CD4-positive, alpha-beta T cell (primary cell): ENCODE measurements around the gene OR9A2. TPM values are rescaled to one million over a fixed set of nuclear protein-coding genes. Genes with fewer than 3 reads are reported as not detected.

Experiments
- ATAC-seq: fragments of 200-7000 bp; cut with Tn5 transposase; one replicate; pipeline ENCODE4 v1.10.0; 2022; ENCODE audit warnings: mild to moderate bottlenecking; ENCODE audit not compliant: poor library complexity
- CTCF ChIA-PET: fragments of 350-600 bp; sonication (Branson Sonifier 250); formaldehyde crosslinking; loops from one replicate; lab custom pipeline; 2021; ENCODE audit warnings: antibody characterized with exemption, inconsistent platforms; lab: Charles Lee
- POLR2A ChIA-PET: fragments of 350-600 bp; sonication (Branson Sonifier 250); formaldehyde crosslinking; loops from one replicate; lab custom pipeline; 2021; ENCODE audit warnings: antibody characterized with exemption, inconsistent platforms; lab: Charles Lee
- DNase-seq, 14 experiments: peaks; one replicate each; pipeline ENCODE4 v3.0.0-alpha.2; 2013 to 2020; ENCODE audit warnings: mixed read lengths in 2 of 14
- H3K27ac ChIP-seq, 2 donors: one replicate each; pipeline versions ENCODE4 v1.5.1 to v1.7.0; 2013; ENCODE audit warnings: low read length in 2 of 2, low read depth in 1 of 2, mild to moderate bottlenecking in 1 of 2
- H3K27me3 ChIP-seq, 2 experiments: 1 replicate in 1 of 2; 2 replicates in 1 of 2; pipeline versions ENCODE4 v1.6.1 to v1.7.0; 2013; ENCODE audit warnings: low read length in 2 of 2, control low read depth in 1 of 2, mild to moderate bottlenecking in 1 of 2, moderate library complexity in 1 of 2; ENCODE audit not compliant: insufficient read depth in 2 of 2, control insufficient read depth in 1 of 2
- H3K36me3 ChIP-seq: one replicate; pipeline ENCODE4 v1.6.1; 2013; ENCODE audit warnings: low read length, control low read depth; ENCODE audit not compliant: insufficient read depth
- H3K4me1 ChIP-seq: one replicate; pipeline ENCODE4 v1.6.1; 2013; ENCODE audit warnings: low read length, control low read depth; ENCODE audit not compliant: insufficient read depth
- H3K4me3 ChIP-seq: one replicate; pipeline ENCODE4 v1.5.1; 2013; ENCODE audit warnings: mild to moderate bottlenecking, low read length, moderate library complexity
- H3K9me3 ChIP-seq, 2 experiments: 1 replicate in 1 of 2; 2 replicates in 1 of 2; pipeline versions ENCODE4 v1.6.1 to v1.7.0; 2013; ENCODE audit warnings: low read length in 2 of 2, mild to moderate bottlenecking in 2 of 2, control low read depth in 1 of 2, moderate library complexity in 1 of 2; ENCODE audit not compliant: control insufficient read depth in 1 of 2, insufficient read depth in 1 of 2
- H3K27ac Mint-ChIP-seq: one replicate; pipeline ENCODE4 v1.8.0; 2020; ENCODE audit warnings: mixed read lengths
- H3K27me3 Mint-ChIP-seq: one replicate; pipeline ENCODE4 v1.8.0; 2021; ENCODE audit warnings: mixed read lengths
- H3K36me3 Mint-ChIP-seq: one replicate; pipeline ENCODE4 v1.8.0; 2021; ENCODE audit warnings: low read depth, mixed read lengths
- H3K4me1 Mint-ChIP-seq: one replicate; pipeline ENCODE4 v1.8.0; 2021; ENCODE audit warnings: low read depth, mixed read lengths
- H3K4me3 Mint-ChIP-seq: one replicate; pipeline ENCODE4 v1.8.0; 2020; ENCODE audit warnings: mild to moderate bottlenecking, mixed read lengths
- H3K9me3 Mint-ChIP-seq: one replicate; pipeline ENCODE4 v1.8.0; 2020; ENCODE audit warnings: mixed read lengths
- CTCF ChIP-seq: fragments of 200-600 bp; IDR thresholded peaks from one replicate; pipeline ENCODE4 v1.8.0; 2022; ENCODE audit warnings: antibody characterized with exemption, mild to moderate bottlenecking
- intact Hi-C, 2 experiments: fragments of 100-400 bp; cut with DNase I in 1 of 2; cut with micrococcal nuclease in 1 of 2; formaldehyde crosslinking; loops; one replicate each; pipeline versions ENCODE4 v1.15.1 to v1.9.0; 2023 to 2025; cut with DNase I, micrococcal nuclease
- total RNA-seq, 174 experiments: library from RNA in 2 of 174; stranded (reverse) in 2 of 174; gene quantifications; one replicate each; pipeline ENCODE4 v1.2.3 and lab custom pipeline; 2021 to 2026

Gene OR9A2
- total RNA-seq, 2 experiments from 2014 or later, result not detected

- TF ChIP-seq CTCF, result no peak
- no peaks in the 10 kb centered on the region for H3K4me1 ChIP-seq
- intact Hi-C loops, result no loop called here
- H3K9me3 ChIP-seq, result no peaks in the 10 kb centered on the region
- H3K27ac ChIP-seq, result no peak overlapping the region
- no peak overlapping the region for H3K27ac Mint-ChIP-seq
- ChIA-PET POLR2A (interaction anchor here (0.7 kb wide), 1 partner anchor 186 kb away, joined by 4 read pairs; no protein-coding TSS in a partner anchor), CTCF (interaction anchor here (0.8 to 1.4 kb wide), 3 partner anchors 9 to 198 kb away, joined by 3 to 7 read pairs (median 4); no protein-coding TSS in a partner anchor)
- H3K4me3 ChIP-seq, result no peak overlapping the region
- DNase-seq (no peak), ATAC-seq (no peak)
- peaks cover 0 to 13% of the 10 kb centered on the region in 2 experiments for H3K27me3 ChIP-seq
- H3K4me3 Mint-ChIP-seq, result no peak overlapping the region
- H3K4me1 Mint-ChIP-seq, result no peaks in the 10 kb centered on the region
- H3K9me3 Mint-ChIP-seq, result peaks cover 2% of the 10 kb centered on the region
- H3K36me3 Mint-ChIP-seq, result no peaks in the 10 kb centered on the region
- no peaks in the 10 kb centered on the region for H3K36me3 ChIP-seq
- peaks cover 16% of the 10 kb centered on the region for H3K27me3 Mint-ChIP-seq
These were observed 9.9 kb downstream of the OR9A2 start for GRCh38 chr7:143016996-143017395.

GRCh38 chr7:143015926-143016490 is 10.9 kb downstream of the OR9A2 start:
- H3K9me3 ChIP-seq, result no peaks in the 10 kb centered on the region
- ATAC-seq, result no peak
- POLR2A ChIA-PET, result interaction anchor here (0.7 kb wide), 1 partner anchor 187 kb away, joined by 4 read pairs; no protein-coding TSS in a partner anchor
- Mint-ChIP-seq H3K4me3 (no peak overlapping the region), H3K27me3 (peaks cover 16% of the 10 kb centered on the region), H3K9me3 (peaks cover 2% of the 10 kb centered on the region), H3K27ac (no peak overlapping the region), H3K36me3 (no peaks in the 10 kb centered on the region), H3K4me1 (no peaks in the 10 kb centered on the region)
- no peak for DNase-seq
- peaks cover 0 to 13% of the 10 kb centered on the region in 2 experiments for H3K27me3 ChIP-seq
- H3K4me3 ChIP-seq, result no peak overlapping the region
- no peak for TF ChIP-seq CTCF
- no peak overlapping the region for H3K27ac ChIP-seq
- intact Hi-C loops, result no loop called here
- CTCF ChIA-PET, result interaction anchor here (0.8 to 1.4 kb wide), 3 partner anchors 8 to 199 kb away, joined by 3 to 7 read pairs (median 4); no protein-coding TSS in a partner anchor
- H3K4me1 ChIP-seq, result no peaks in the 10 kb centered on the region
- H3K36me3 ChIP-seq, result no peaks in the 10 kb centered on the region

GRCh38 chr7:143015084-143015483 is 11.8 kb downstream of the OR9A2 start:
- peaks cover 16% of the 10 kb centered on the region for H3K27me3 Mint-ChIP-seq
- ChIA-PET POLR2A (no interaction called here), CTCF (no interaction called here)
- H3K4me1 ChIP-seq, result no peaks in the 10 kb centered on the region
- no peak overlapping the region for H3K27ac ChIP-seq
- no peaks in the 10 kb centered on the region for H3K4me1 Mint-ChIP-seq
- H3K27me3 ChIP-seq, result peaks cover 0 to 13% of the 10 kb centered on the region in 2 experiments
- no peak overlapping the region for H3K27ac Mint-ChIP-seq
- H3K9me3 ChIP-seq, result no peaks in the 10 kb centered on the region
- DNase-seq (no peak), ATAC-seq (no peak)
- H3K4me3 Mint-ChIP-seq, result no peak overlapping the region
- TF ChIP-seq CTCF, result no peak
- intact Hi-C loops, result no loop called here
- no peaks in the 10 kb centered on the region for H3K36me3 ChIP-seq
- H3K36me3 Mint-ChIP-seq, result no peaks in the 10 kb centered on the region
- H3K9me3 Mint-ChIP-seq, result peaks cover 2% of the 10 kb centered on the region
- no peak overlapping the region for H3K4me3 ChIP-seq
